Neural cell (in vitro differentiated cells): ENCODE measurements around the gene CD164. TPM values are rescaled to one million over a fixed set of nuclear protein-coding genes. Genes with fewer than 3 reads are reported as not detected.

ENCODE experiments used
- H2AFZ ChIP-seq: fragments of 200-600, 300-800 bp; sonication (generic), shearing (Covaris generic); 2 replicates; pipeline ENCODE4 v1.6.0; 2014; ENCODE audit warnings: low read depth, mild to moderate bottlenecking, antibody characterized with exemption, low read length, moderate library complexity
- H3F3A ChIP-seq: fragments of 200-600 bp; shearing (Covaris generic); 2 replicates; pipeline ENCODE4 v1.6.1; 2016; ENCODE audit warnings: mild to moderate bottlenecking, moderate library complexity, mixed read lengths, antibody characterized with exemption, low read length; ENCODE audit not compliant: insufficient read depth, poor library complexity, severe bottlenecking
- H3K27ac ChIP-seq: fragments of 200-600, 300-800 bp; sonication (generic), shearing (Covaris generic); 2 replicates; pipeline ENCODE4 v1.5.1; 2014; ENCODE audit warnings: mild to moderate bottlenecking, low read length, moderate library complexity
- H3K27me3 ChIP-seq: fragments of 300-800, 200-600 bp; sonication (generic), shearing (Covaris generic); 2 replicates; pipeline ENCODE4 v1.6.0; 2014; ENCODE audit warnings: mild to moderate bottlenecking, low read depth, low read length, moderate library complexity; ENCODE audit not compliant: insufficient read depth
- H3K36me3 ChIP-seq: fragments of 300-800, 200-600 bp; sonication (generic), shearing (Covaris generic); 2 replicates; pipeline ENCODE4 v1.5.1; 2014; ENCODE audit warnings: mild to moderate bottlenecking, antibody characterized with exemption, low read length, moderate library complexity; ENCODE audit not compliant: insufficient read depth
- H3K4me2 ChIP-seq: fragments of 300-800, 200-600 bp; sonication (generic), shearing (Covaris generic); 2 replicates; pipeline ENCODE4 v1.6.0; 2014; ENCODE audit warnings: mild to moderate bottlenecking, low read length
- H3K4me3 ChIP-seq: fragments of 300-800, 200-600 bp; sonication (generic), shearing (Covaris generic); 2 replicates; pipeline ENCODE4 v1.5.1; 2014; ENCODE audit warnings: mild to moderate bottlenecking, low read length, moderate library complexity
- H3K79me2 ChIP-seq: fragments of 200-600 bp; shearing (Covaris generic); replicated peaks from 2 replicates; pipeline ENCODE4 v1.6.0; 2014; ENCODE audit warnings: mild to moderate bottlenecking, low read length, moderate library complexity; ENCODE audit not compliant: insufficient read depth
- H3K9ac ChIP-seq: fragments of 300-800, 200-600 bp; sonication (generic), shearing (Covaris generic); 2 replicates; pipeline ENCODE4 v1.6.1; 2016; ENCODE audit warnings: mild to moderate bottlenecking, low read length, mixed read lengths
- H3K9me2 ChIP-seq: fragments of 200-600 bp; shearing (Covaris generic); 2 replicates; pipeline ENCODE4 v1.6.1; 2016; ENCODE audit warnings: mild to moderate bottlenecking, low read length, mixed read lengths; ENCODE audit not compliant: insufficient read depth
- H3K9me3 ChIP-seq: fragments of 200-600, 300-800 bp; sonication (generic), shearing (Covaris generic); 2 replicates; pipeline ENCODE4 v1.6.1; 2016; ENCODE audit warnings: mild to moderate bottlenecking, mixed run types, low read length, moderate library complexity, mixed read lengths
- H4K20me1 ChIP-seq: fragments of 200-600 bp; shearing (Covaris generic); 2 replicates; pipeline ENCODE4 v1.6.1; 2016; ENCODE audit warnings: mild to moderate bottlenecking, mixed run types; ENCODE audit not compliant: insufficient read depth
- CTCF ChIP-seq: fragments of 450-650 bp; IDR thresholded peaks from 2 replicates; pipeline ENCODE4 v1.5.1; 2014; ENCODE audit warnings: antibody characterized with exemption, mild to moderate bottlenecking, moderate library complexity; ENCODE audit not compliant: poor library complexity, severe bottlenecking
- EP300 ChIP-seq: fragments of 450-650 bp; conservative IDR thresholded peaks from 2 replicates; pipeline ENCODE4 v1.6.1; 2014; ENCODE audit warnings: antibody characterized with exemption, mild to moderate bottlenecking, moderate library complexity; ENCODE audit not compliant: poor library complexity, severe bottlenecking
- EZH2 ChIP-seq: fragments of 200-600, 300-800 bp; shearing (Covaris generic), sonication (generic); IDR thresholded peaks from 2 replicates; pipeline ENCODE4 v1.6.1; 2014; ENCODE audit warnings: antibody characterized with exemption, low read length, borderline replicate concordance, mild to moderate bottlenecking; ENCODE audit not compliant: insufficient read depth, poor library complexity, severe bottlenecking
- MXI1 ChIP-seq: fragments of 450-650 bp; conservative IDR thresholded peaks from 2 replicates; pipeline ENCODE4 v1.6.1; 2014; ENCODE audit warnings: antibody characterized with exemption, mild to moderate bottlenecking; ENCODE audit not compliant: poor library complexity, severe bottlenecking
- POLR2AphosphoS5 ChIP-seq: IDR thresholded peaks from 2 replicates; pipeline ENCODE4 v1.6.1; 2012
- RAD21 ChIP-seq: fragments of 450-650 bp; conservative IDR thresholded peaks from 2 replicates; pipeline ENCODE4 v1.6.1; 2014; ENCODE audit warnings: antibody characterized with exemption, mild to moderate bottlenecking, moderate library complexity
- SMC3 ChIP-seq: fragments of 450-650 bp; conservative IDR thresholded peaks from 2 replicates; pipeline ENCODE4 v1.6.1; 2014; ENCODE audit warnings: antibody characterized with exemption, mild to moderate bottlenecking, moderate library complexity; ENCODE audit not compliant: poor library complexity
- TAF1 ChIP-seq: IDR thresholded peaks from 2 replicates; pipeline ENCODE4 v1.6.1; 2012; ENCODE audit warnings: low read depth
- polyA plus RNA-seq: library from polyadenylated mRNA; depleted of rRNA; stranded (reverse); fragments of >200 nt; gene quantifications from 2 replicates; pipeline ENCODE4 v1.2.3, GENCODE V29; 2014
- TF ChIP-seq, protein P1 (sequence below): IDR thresholded peaks from 2 replicates; pipeline ENCODE4 v1.6.1; 2012; ENCODE audit warnings: borderline replicate concordance

Gene CD164
- polyA plus RNA-seq, 1 donor from 2014 or later = 42.6 TPM

DNA sequence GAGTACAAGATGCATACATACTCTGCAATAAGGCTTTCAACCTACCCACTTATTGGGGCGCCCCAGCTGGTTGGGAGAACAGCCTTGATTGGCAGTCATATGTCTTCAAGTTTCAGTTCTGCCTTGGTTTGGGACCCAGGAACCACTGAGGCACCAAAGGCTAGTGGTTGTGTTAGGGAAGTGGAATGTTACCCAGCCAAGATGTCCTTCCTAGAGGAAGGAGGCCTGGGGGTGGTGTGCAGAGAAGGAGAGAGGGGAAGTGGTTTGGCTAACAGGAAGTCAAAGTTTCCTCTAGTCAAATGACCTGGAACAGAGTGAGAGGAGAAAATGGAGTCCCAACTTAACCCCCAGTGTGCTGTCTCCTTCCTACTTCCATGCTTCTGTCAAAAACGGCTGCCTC, 59.4 kb downstream of the CD164 start:
- no peaks in the 10 kb centered on the region for H3K9me3 ChIP-seq
- TF ChIP-seq MXI1 (no peak), POLR2AphosphoS5 (no peak), EZH2 (no peak)
- no peaks in the 10 kb centered on the region for H4K20me1 ChIP-seq
- no peak overlapping the region for H3K9ac ChIP-seq
- no peak overlapping the region for H3K4me2 ChIP-seq
- no peaks in the 10 kb centered on the region for H3K36me3 ChIP-seq
- H3K27ac ChIP-seq = no peak overlapping the region
- H3K79me2 ChIP-seq = no peaks in the 10 kb centered on the region
- no peak overlapping the region for H3K4me3 ChIP-seq
- no peaks in the 10 kb centered on the region for H3F3A ChIP-seq
- H2AFZ ChIP-seq = no peak overlapping the region
- H3K9me2 ChIP-seq = no peaks in the 10 kb centered on the region
- no peaks in the 10 kb centered on the region for H3K27me3 ChIP-seq

- no peaks in the 10 kb centered on the region for H3K36me3 ChIP-seq
- no peaks in the 10 kb centered on the region for H3K27me3 ChIP-seq
- H4K20me1 ChIP-seq = no peaks in the 10 kb centered on the region
- no peak overlapping the region for H3K27ac ChIP-seq
- no peak overlapping the region for H3K4me2 ChIP-seq
- H3K9me3 ChIP-seq = no peaks in the 10 kb centered on the region
- H3K79me2 ChIP-seq = no peaks in the 10 kb centered on the region
- H2AFZ ChIP-seq = no peak overlapping the region
- no peak overlapping the region for H3K4me3 ChIP-seq
- H3K9ac ChIP-seq = no peak overlapping the region
- H3K9me2 ChIP-seq = no peaks in the 10 kb centered on the region
- no peaks in the 10 kb centered on the region for H3F3A ChIP-seq
- TF ChIP-seq EP300 (no peak), TAF1 (no peak), CTCF (no peak), EZH2 (no peak), MXI1 (no peak), RAD21 (no peak)
- TF ChIP-seq, protein P1, sequence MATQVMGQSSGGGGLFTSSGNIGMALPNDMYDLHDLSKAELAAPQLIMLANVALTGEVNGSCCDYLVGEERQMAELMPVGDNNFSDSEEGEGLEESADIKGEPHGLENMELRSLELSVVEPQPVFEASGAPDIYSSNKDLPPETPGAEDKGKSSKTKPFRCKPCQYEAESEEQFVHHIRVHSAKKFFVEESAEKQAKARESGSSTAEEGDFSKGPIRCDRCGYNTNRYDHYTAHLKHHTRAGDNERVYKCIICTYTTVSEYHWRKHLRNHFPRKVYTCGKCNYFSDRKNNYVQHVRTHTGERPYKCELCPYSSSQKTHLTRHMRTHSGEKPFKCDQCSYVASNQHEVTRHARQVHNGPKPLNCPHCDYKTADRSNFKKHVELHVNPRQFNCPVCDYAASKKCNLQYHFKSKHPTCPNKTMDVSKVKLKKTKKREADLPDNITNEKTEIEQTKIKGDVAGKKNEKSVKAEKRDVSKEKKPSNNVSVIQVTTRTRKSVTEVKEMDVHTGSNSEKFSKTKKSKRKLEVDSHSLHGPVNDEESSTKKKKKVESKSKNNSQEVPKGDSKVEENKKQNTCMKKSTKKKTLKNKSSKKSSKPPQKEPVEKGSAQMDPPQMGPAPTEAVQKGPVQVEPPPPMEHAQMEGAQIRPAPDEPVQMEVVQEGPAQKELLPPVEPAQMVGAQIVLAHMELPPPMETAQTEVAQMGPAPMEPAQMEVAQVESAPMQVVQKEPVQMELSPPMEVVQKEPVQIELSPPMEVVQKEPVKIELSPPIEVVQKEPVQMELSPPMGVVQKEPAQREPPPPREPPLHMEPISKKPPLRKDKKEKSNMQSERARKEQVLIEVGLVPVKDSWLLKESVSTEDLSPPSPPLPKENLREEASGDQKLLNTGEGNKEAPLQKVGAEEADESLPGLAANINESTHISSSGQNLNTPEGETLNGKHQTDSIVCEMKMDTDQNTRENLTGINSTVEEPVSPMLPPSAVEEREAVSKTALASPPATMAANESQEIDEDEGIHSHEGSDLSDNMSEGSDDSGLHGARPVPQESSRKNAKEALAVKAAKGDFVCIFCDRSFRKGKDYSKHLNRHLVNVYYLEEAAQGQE = no peak
These were observed 60.5 kb downstream of the CD164 start for GRCh38 chr6:109321752-109322151.

DNA sequence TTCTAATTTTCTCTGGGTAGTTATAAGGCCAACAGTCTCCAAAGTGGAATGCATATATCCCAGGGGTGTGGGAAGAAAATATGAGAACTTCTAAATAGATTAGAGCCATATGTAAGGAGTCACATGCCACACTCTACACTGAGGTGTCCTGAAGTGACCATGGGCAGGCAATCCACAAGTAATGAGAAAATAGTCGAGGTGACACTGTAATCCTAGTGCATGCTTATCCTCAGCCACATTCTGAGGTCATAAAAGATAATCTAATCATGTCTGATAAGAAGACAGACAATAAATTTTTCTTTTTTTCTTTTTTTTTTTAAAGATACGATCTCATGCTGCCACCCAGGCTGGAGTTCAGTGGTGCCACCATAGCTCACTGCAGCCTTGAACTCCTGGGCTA, 62.2 kb downstream of the CD164 start:
- Histone ChIP-seq H2AFZ (no peak overlapping the region), H3K27ac (no peak overlapping the region), H3K4me2 (no peak overlapping the region), H3K36me3 (no peaks in the 10 kb centered on the region), H4K20me1 (no peaks in the 10 kb centered on the region), H3K9me3 (no peaks in the 10 kb centered on the region), H3K79me2 (no peaks in the 10 kb centered on the region), H3F3A (no peaks in the 10 kb centered on the region), H3K9ac (no peak overlapping the region), H3K27me3 (no peaks in the 10 kb centered on the region), H3K9me2 (no peaks in the 10 kb centered on the region), H3K4me3 (no peak overlapping the region)
- TF ChIP-seq, protein P1 = no peak
- TF ChIP-seq CTCF (no peak), POLR2AphosphoS5 (no peak), EZH2 (no peak), EP300 (no peak), MXI1 (no peak), TAF1 (no peak), SMC3 (no peak), RAD21 (no peak)
